ENCODE measurements around the gene TAF11L13.
"Not testable (repeated sequence)": the region's sequence is repeated elsewhere in the genome, so short reads cannot be mapped to it uniquely, and the experiment has no call there.

TAF11L13 gene

DNA sequence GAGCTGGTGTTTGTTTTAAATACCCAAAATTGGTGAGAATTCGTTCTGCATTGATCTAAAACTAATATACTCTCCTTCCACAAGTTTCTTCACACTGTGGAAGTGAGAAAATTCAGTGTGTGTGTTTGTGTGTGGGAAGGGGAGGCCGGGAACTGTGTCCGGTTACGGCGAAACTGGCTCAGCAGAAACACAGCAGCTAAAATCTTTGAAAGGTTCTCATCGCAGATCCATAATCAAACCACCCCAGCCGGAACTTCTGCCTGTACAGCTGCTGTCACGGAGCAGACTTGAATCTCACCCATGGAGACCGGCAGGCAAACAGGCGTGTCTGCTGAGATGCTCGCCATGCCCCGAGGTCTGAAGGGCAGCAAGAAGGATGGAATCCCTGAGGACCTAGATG, at the start of gene TAF11L13:
TAF11L13 (plus strand) TSS at position 301 of the 400 bp plus-strand sequence.
- not testable (repeated sequence) for DNase-seq

- DNase-seq: not testable (repeated sequence)
Observed at GRCh38 chr5:17585658-17586057, 46.2 kb upstream of the TAF11L13 start, which contains the start of gene TAF11L7. Gene TAF11L7, minus strand, starts transcription at chr5:17585758.

- not testable (repeated sequence) for DNase-seq
Observed at GRCh38 chr5:17590860-17591259, 41.0 kb upstream of the TAF11L13 start, which contains the start of gene TAF11L8. Gene TAF11L8, minus strand, starts transcription at chr5:17590960.

GRCh38 chr5:17594255-17594654, 37.6 kb upstream of the TAF11L13 start, which contains the start of gene TAF11L9:
Gene TAF11L9, minus strand, starts transcription at chr5:17594394.
- DNase-seq: not testable (repeated sequence)

DNA sequence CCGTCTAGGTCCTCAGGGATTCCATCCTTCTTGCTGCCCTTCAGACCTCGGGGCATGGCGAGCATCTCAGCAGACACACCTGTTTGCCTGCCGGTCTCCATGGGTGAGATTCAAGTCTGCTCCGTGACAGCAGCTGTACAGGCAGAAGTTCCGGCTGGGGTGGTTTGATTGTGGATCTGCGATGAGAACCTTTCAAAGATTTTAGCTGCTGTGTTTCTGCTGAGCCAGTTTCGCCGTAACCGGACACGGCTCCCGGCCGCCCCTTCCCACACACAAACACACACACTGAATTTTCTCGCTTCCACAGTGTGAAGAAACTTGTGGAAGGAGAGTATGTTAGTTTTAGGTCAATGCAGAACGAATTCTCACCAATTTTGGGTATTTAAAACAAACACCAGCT, 34.2 kb upstream of the TAF11L13 start, which contains the start of gene TAF11L10:
TAF11L10 (minus strand) TSS at position 101 of the 400 bp plus-strand sequence.
- not testable (repeated sequence) for DNase-seq

DNA sequence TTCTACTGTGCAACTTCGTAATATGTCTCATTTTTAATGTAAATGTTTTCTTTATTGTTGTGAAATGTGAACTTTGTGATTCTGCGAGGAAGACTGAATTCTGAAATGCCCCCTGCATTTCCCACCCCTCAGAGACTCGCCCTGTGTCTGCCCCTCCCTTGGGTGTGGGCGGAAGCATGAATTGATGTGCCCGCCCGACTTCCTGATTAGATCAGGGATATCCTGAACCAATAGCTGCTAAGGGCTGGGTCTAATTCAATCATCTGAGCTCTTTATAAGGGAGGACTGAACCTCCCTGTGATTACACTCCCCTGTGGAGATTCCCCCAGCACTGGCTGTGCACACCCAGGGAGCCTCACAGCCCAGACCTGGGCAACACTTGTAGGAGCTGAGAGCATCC, 28.0 kb upstream of the TAF11L13 start, which contains the start of gene TAF11L11:
TAF11L11 (plus strand) TSS at position 304 of the 400 bp plus-strand sequence.
- DNase-seq: not testable (repeated sequence)

DNA sequence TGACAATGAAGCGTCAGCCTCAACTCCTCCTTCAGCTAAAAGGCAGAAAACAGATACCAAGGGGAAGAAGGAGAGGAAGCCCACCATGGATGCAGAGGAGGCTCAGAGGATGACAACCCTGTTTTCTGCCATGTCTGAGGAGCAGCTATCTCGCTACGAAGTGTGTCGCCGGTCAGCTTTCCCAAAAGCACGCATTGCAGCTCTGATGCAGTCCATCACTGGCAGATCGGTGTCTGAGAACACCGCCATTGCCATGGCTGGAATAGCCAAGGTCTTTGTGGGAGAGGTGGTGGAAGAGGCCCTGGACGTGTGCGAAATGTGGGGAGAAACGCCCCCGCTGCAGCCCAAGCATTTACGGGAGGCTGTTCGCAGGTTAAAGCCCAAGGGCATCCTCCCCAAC, 26.9 kb upstream of the TAF11L13 start:
- no peak for DNase-seq

DNA sequence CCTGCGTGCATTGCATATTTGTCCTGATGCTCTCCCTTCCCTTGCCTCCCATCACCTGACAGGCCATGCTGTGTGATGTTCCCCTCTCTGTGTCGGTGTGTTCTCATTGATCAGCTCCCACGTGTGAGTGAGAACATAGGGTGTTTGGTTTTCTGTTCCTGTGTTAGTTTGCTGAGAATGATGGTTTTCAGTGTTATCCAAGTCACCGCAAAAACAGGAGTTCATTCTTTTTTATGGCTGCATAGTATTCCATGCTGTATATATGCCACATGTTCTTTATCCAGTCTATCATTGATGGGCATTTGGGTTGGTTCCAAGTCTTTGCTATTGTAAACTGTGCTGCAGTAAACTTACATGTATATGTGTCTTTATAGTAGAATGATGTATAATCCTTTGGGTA, 24.4 kb upstream of the TAF11L13 start:
- DNase-seq: not testable (repeated sequence)

DNA sequence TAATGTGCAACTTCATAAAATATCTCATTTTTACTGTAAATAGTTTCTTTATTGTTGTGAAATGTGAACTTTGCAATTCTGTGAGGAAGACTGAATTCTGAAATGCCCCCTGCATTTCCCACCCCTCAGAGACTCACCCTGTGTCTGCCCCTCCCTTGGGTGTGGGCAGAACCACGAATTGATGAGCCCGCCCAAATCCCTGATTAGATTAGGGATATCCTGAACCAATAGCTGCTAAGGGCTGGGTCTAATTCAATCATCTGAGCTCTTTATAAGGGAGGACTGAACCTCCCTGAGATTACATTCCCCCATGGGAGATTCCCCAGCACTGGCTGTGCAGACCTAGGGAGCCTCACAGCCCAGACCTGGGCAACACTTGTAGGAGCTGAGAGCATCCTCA, 21.8 kb upstream of the TAF11L13 start, which contains the start of gene TAF11L12:
TAF11L12 (plus strand) TSS at position 301 of the 400 bp plus-strand sequence.
- DNase-seq: not testable (repeated sequence)

GRCh38 chr5:17614872-17615605, 16.8 kb upstream of the TAF11L13 start:
- DNase-seq: no peak

- DNase-seq: no peak
Observed at GRCh38 chr5:17619354-17619753, 12.5 kb upstream of the TAF11L13 start.

DNA sequence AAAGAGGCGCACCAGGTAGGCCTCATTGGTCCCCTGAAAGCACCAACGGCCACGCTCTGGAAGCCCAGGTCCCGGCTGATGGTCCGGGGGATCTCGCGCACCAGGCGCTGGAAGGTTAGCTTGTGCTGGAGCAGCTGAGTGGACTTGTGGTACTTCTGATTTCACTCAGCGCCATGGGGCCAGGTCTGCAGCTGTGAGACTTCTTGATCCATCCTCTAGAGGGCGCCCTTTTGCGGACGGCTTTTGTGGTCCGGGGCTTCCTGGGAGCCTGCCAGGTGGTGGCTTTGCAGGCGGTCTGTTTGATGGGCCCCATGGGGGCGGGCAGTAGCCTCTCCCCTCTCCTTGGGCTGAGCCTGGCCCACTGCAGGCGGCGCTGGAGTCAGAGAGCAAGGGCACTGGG, 11.3 kb upstream of the TAF11L13 start:
- no peak for DNase-seq

DNA sequence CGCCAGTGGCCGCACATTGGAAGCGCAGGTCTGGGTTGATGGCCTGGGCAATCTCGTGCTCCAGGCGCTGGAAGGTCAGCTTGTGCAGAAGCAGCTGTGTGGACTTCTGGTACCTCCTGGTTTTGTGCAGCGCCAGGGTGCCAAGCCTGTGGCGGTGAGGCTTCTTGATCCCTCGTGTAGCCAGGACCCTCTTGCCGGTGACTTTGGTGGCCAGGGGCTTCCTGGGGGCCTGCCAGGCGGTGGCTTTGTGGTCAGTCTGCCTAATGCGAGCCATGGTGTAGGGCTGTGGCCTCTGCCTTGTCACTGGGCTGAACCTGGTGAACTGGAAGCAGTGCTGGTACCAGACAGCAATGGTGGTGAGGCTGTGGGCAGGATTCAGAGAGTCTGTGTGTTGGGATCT, 6.2 kb upstream of the TAF11L13 start:
- no peak for DNase-seq

DNA sequence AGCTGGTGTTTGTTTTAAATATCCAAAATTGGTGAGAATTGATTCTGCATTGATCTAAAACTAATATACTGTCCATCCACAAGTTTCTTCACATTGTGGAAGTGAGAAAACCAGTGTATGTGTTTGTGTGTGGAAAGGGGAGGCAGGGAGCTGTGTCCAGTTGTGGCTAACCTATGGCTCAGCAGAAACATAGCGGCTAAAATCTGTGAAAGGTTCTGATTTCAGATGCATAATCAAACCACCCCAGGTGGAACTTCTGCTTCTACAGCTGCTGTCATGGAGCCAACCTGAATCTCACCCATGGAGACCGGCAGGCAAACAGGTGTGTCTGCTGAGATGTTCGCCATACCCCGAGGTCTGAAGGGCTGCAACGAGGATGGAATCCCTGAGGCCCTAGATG, 2.3 kb downstream of the TAF11L13 start, which contains the start of gene TAF11L14:
TAF11L14 (plus strand) TSS at position 301 of the 400 bp plus-strand sequence.
- no peak for DNase-seq

DNA sequence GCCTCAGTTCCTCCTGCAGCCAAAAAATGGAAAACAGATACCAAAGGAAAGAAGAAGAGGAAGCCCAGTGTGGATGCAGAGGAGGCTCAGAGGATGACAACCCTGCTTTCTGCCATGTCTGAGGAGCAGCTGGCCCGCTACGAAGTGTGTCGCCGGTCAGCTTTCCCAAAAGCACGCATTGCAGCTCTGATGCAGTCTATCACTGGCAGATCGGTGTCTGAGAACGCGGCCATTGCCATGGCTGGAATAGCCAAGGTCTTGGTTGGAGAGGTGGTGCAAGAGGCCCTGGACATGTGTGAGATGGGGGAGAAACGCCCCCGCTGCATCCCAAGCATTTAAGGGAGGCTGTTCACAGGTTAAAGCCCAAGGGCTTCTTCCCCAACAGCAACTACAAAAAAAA, 17.3 kb downstream of the TAF11L13 start:
- DNase-seq: not testable (repeated sequence)

DNA sequence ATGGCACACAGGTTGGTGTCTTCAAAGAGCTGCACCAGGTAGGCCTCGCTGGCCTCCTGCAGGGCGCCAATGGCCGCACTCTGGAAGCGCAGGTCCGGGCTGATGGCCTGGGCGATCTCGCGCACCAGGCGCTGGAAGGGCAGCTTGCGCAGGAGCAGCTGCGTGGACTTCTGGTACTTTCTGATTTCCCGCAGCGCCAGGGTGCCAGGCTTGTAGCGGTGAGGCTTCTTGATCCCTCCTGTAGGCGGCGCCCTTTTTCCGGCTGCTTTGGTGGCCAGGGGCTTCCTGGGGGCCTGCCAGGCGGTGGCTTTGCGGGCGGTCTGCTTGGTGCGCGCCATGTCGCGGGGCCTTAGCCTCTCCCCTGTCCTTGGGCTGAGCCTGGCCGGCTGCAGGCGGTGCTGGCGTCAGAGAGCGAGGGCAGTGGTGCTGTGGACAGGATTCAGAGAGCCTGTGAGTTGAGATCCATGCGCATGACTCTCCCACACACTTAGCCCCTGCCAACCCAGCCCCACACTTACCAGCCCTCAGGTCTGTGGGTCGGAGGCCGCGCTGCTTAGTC, 23.4 kb downstream of the TAF11L13 start:
- DNase-seq: not testable (repeated sequence)

GRCh38 chr5:17655921-17656320, 24.0 kb downstream of the TAF11L13 start:
- DNase-seq: no peak

- no peak for DNase-seq
Observed at GRCh38 chr5:17663182-17663581, 31.3 kb downstream of the TAF11L13 start.

- DNase-seq: no peak
Observed at GRCh38 chr5:17665836-17666235, 33.9 kb downstream of the TAF11L13 start.

- DNase-seq: no peak
Observed at GRCh38 chr5:17666726-17667235, 34.9 kb downstream of the TAF11L13 start.

GRCh38 chr5:17670353-17670752, 38.5 kb downstream of the TAF11L13 start:
- no peak for DNase-seq

DNA sequence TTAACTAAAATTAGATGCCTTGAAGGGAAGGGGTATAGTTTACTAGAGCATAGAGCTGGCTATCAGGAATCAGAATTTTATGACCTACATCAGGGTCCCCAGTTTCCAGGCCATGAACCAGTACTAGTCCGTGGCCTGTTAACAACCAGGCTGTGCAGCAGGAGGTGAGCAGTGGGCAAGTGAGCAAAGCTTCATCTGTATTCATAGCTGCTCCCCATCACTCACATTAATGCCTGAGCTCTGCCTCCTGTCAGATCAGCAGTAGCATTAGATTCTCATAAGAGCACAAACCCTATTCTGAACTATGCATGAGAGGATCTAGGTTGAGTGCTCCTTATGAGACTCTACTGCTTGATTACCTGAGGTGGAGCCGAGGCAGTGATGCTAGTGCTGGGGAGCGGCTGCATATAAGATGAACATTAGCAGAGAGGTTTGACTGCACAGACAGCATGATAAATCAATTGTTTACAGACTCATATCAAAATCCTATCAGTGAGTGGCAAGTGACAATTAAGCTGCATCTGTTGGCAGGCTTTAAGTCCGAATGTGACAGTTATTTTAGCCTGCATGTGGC, 47.0 kb downstream of the TAF11L13 start:
- DNase-seq: no peak

DNA sequence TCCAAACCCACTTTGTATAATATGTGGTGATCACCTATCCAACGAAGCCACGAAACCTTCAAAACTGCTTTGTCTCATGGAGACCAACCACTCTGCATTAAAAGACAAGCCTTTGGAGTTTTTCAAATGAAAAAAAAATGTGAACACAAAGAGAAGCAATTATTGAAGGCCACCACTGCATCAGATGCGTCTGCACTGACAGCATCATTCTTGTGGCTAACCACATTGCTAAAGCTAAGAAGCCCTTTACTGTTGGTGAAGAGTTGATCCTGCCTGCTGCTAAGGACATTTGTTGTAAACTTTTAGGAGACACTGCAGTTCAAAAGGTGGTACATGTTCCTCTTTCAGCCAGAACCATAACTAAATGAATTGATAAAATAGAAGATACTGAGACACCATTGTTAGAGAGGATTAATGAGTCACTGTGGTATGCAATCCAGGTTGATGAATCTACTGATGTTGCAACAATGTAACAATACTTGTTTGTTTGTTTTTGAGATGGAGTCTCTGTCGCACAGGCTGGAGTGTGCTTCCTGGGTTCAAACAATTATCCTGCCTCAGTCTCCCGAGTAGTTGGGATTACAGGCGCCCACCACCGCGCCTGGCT, 47.8 kb downstream of the TAF11L13 start:
- DNase-seq: no peak
